ENCODE results near the gene GLDC.
"Not testable (repeated sequence)": the region's sequence is repeated elsewhere in the genome, so short reads cannot be mapped to it uniquely, and the experiment has no call there.

Gene GLDC

GRCh38 chr9:6551136-6551535 is 94.4 kb downstream of the GLDC start:
- Histone ChIP-seq H3K9ac (ENCODE audit: low read length in 2 of 2) (no peak overlapping the region), H3K4me1 (ENCODE audit: control insufficient read depth, insufficient read depth, low read length) (peaks cover 3% of the 10 kb centered on the region), H3K27me3 (ENCODE audit: control insufficient read depth in 1 of 2, insufficient read depth in 2 of 2, low read length in 2 of 2) (no peaks in the 10 kb centered on the region), H3K9me3 (ENCODE audit: control insufficient read depth in 2 of 2, low read length in 2 of 2) (no peaks in the 10 kb centered on the region), H3K36me3 (ENCODE audit: control insufficient read depth in 2 of 2, insufficient read depth in 2 of 2, low read length in 2 of 2) (no peaks in the 10 kb centered on the region), H3K4me3 (ENCODE audit: low read length in 2 of 2) (no peak overlapping the region), H3K27ac (ENCODE audit: low read length) (no peak overlapping the region)

- Histone ChIP-seq H3K4me1 (ENCODE audit: control insufficient read depth, insufficient read depth, low read length) (peaks cover 3% of the 10 kb centered on the region), H3K9ac (ENCODE audit: low read length in 2 of 2) (no peak overlapping the region), H3K27me3 (ENCODE audit: control insufficient read depth in 1 of 2, insufficient read depth in 2 of 2, low read length in 2 of 2) (no peaks in the 10 kb centered on the region), H3K27ac (ENCODE audit: low read length) (no peak overlapping the region), H3K4me3 (ENCODE audit: low read length in 2 of 2) (no peak overlapping the region), H3K9me3 (ENCODE audit: control insufficient read depth in 2 of 2, low read length in 2 of 2) (no peaks in the 10 kb centered on the region), H3K36me3 (ENCODE audit: control insufficient read depth in 2 of 2, insufficient read depth in 2 of 2, low read length in 2 of 2) (no peaks in the 10 kb centered on the region)
Observed at GRCh38 chr9:6549106-6549800, 96.3 kb downstream of the GLDC start.

GRCh38 chr9:6545017-6545691 is 100.4 kb downstream of the GLDC start:
- Histone ChIP-seq H3K36me3 (ENCODE audit: control insufficient read depth in 2 of 2, insufficient read depth in 2 of 2, low read length in 2 of 2) (no peaks in the 10 kb centered on the region), H3K27ac (ENCODE audit: low read length) (no peak overlapping the region), H3K9me3 (ENCODE audit: control insufficient read depth in 2 of 2, low read length in 2 of 2) (no peaks in the 10 kb centered on the region), H3K4me3 (ENCODE audit: low read length in 2 of 2) (no peak overlapping the region), H3K9ac (ENCODE audit: low read length in 2 of 2) (no peak overlapping the region), H3K27me3 (ENCODE audit: control insufficient read depth in 1 of 2, insufficient read depth in 2 of 2, low read length in 2 of 2) (no peaks in the 10 kb centered on the region), H3K4me1 (ENCODE audit: control insufficient read depth, insufficient read depth, low read length) (no peaks in the 10 kb centered on the region)

GRCh38 chr9:6543204-6543603 is 102.3 kb downstream of the GLDC start:
- Histone ChIP-seq H3K4me3 (ENCODE audit: low read length in 2 of 2) (no peak overlapping the region), H3K4me1 (ENCODE audit: control insufficient read depth, insufficient read depth, low read length) (no peaks in the 10 kb centered on the region), H3K9me3 (ENCODE audit: control insufficient read depth in 2 of 2, low read length in 2 of 2) (no peaks in the 10 kb centered on the region), H3K9ac (ENCODE audit: low read length in 2 of 2) (no peak overlapping the region), H3K27ac (ENCODE audit: low read length) (no peak overlapping the region), H3K36me3 (ENCODE audit: control insufficient read depth in 2 of 2, insufficient read depth in 2 of 2, low read length in 2 of 2) (no peaks in the 10 kb centered on the region), H3K27me3 (ENCODE audit: control insufficient read depth in 1 of 2, insufficient read depth in 2 of 2, low read length in 2 of 2) (no peaks in the 10 kb centered on the region)

- H3K4me3 ChIP-seq (ENCODE audit: low read length in 2 of 2); H3K27ac ChIP-seq (ENCODE audit: low read length); H3K36me3 ChIP-seq (ENCODE audit: control insufficient read depth in 2 of 2, insufficient read depth in 2 of 2, low read length in 2 of 2); H3K4me1 ChIP-seq (ENCODE audit: control insufficient read depth, insufficient read depth, low read length); H3K27me3 ChIP-seq (ENCODE audit: control insufficient read depth in 1 of 2, insufficient read depth in 2 of 2, low read length in 2 of 2); H3K9ac ChIP-seq (ENCODE audit: low read length in 2 of 2); H3K9me3 ChIP-seq (ENCODE audit: control insufficient read depth in 2 of 2, low read length in 2 of 2): not testable (repeated sequence)
Observed at GRCh38 chr9:6542617-6543016, 102.9 kb downstream of the GLDC start.

- no peaks in the 10 kb centered on the region for H3K9me3 ChIP-seq (ENCODE audit: control insufficient read depth in 2 of 2, low read length in 2 of 2)
- H3K27me3 ChIP-seq (ENCODE audit: control insufficient read depth in 1 of 2, insufficient read depth in 2 of 2, low read length in 2 of 2): no peaks in the 10 kb centered on the region
- no peak overlapping the region for H3K9ac ChIP-seq (ENCODE audit: low read length in 2 of 2)
- no peak overlapping the region for H3K27ac ChIP-seq (ENCODE audit: low read length)
- no peak overlapping the region for H3K4me3 ChIP-seq (ENCODE audit: low read length in 2 of 2)
- H3K4me1 ChIP-seq (ENCODE audit: control insufficient read depth, insufficient read depth, low read length): no peaks in the 10 kb centered on the region
- no peaks in the 10 kb centered on the region for H3K36me3 ChIP-seq (ENCODE audit: control insufficient read depth in 2 of 2, insufficient read depth in 2 of 2, low read length in 2 of 2)
Observed at GRCh38 chr9:6538666-6539071, 106.9 kb downstream of the GLDC start.

GRCh38 chr9:6535594-6535993 is 109.9 kb downstream of the GLDC start:
- Histone ChIP-seq H3K27ac (ENCODE audit: low read length) (no peak overlapping the region), H3K9ac (ENCODE audit: low read length in 2 of 2) (no peak overlapping the region), H3K9me3 (ENCODE audit: control insufficient read depth in 2 of 2, low read length in 2 of 2) (no peaks in the 10 kb centered on the region), H3K4me1 (ENCODE audit: control insufficient read depth, insufficient read depth, low read length) (no peaks in the 10 kb centered on the region), H3K4me3 (ENCODE audit: low read length in 2 of 2) (no peak overlapping the region), H3K27me3 (ENCODE audit: control insufficient read depth in 1 of 2, insufficient read depth in 2 of 2, low read length in 2 of 2) (no peaks in the 10 kb centered on the region), H3K36me3 (ENCODE audit: control insufficient read depth in 2 of 2, insufficient read depth in 2 of 2, low read length in 2 of 2) (no peaks in the 10 kb centered on the region)

- H3K36me3 ChIP-seq (ENCODE audit: control insufficient read depth in 2 of 2, insufficient read depth in 2 of 2, low read length in 2 of 2): no peaks in the 10 kb centered on the region
- peaks cover 0 to 2% of the 10 kb centered on the region in 2 donors for H3K9me3 ChIP-seq (ENCODE audit: control insufficient read depth in 2 of 2, low read length in 2 of 2)
- no peaks in the 10 kb centered on the region for H3K27me3 ChIP-seq (ENCODE audit: control insufficient read depth in 1 of 2, insufficient read depth in 2 of 2, low read length in 2 of 2)
- no peak overlapping the region for H3K9ac ChIP-seq (ENCODE audit: low read length in 2 of 2)
- no peak overlapping the region for H3K4me3 ChIP-seq (ENCODE audit: low read length in 2 of 2)
- no peak overlapping the region for H3K27ac ChIP-seq (ENCODE audit: low read length)
- H3K4me1 ChIP-seq (ENCODE audit: control insufficient read depth, insufficient read depth, low read length): no peaks in the 10 kb centered on the region
Observed at GRCh38 chr9:6525326-6526045, 120.0 kb downstream of the GLDC start.

- Histone ChIP-seq H3K9ac (ENCODE audit: low read length in 2 of 2) (no peak overlapping the region), H3K4me1 (ENCODE audit: control insufficient read depth, insufficient read depth, low read length) (no peaks in the 10 kb centered on the region), H3K27ac (ENCODE audit: low read length) (no peak overlapping the region), H3K4me3 (ENCODE audit: low read length in 2 of 2) (no peak overlapping the region), H3K36me3 (ENCODE audit: control insufficient read depth in 2 of 2, insufficient read depth in 2 of 2, low read length in 2 of 2) (no peaks in the 10 kb centered on the region), H3K9me3 (ENCODE audit: control insufficient read depth in 2 of 2, low read length in 2 of 2) (peaks cover 0 to 2% of the 10 kb centered on the region in 2 donors), H3K27me3 (ENCODE audit: control insufficient read depth in 1 of 2, insufficient read depth in 2 of 2, low read length in 2 of 2) (no peaks in the 10 kb centered on the region)
Observed at GRCh38 chr9:6522263-6522662, 123.3 kb downstream of the GLDC start.

GRCh38 chr9:6512085-6512657 is 133.4 kb downstream of the GLDC start:
- H3K9me3 ChIP-seq (ENCODE audit: control insufficient read depth in 2 of 2, low read length in 2 of 2): no peaks in the 10 kb centered on the region
- H3K27me3 ChIP-seq (ENCODE audit: control insufficient read depth in 1 of 2, insufficient read depth in 2 of 2, low read length in 2 of 2): no peaks in the 10 kb centered on the region
- H3K36me3 ChIP-seq (ENCODE audit: control insufficient read depth in 2 of 2, insufficient read depth in 2 of 2, low read length in 2 of 2): peaks cover 7 to 16% of the 10 kb centered on the region in 2 donors
- H3K4me1 ChIP-seq (ENCODE audit: control insufficient read depth, insufficient read depth, low read length): no peaks in the 10 kb centered on the region
- no peak overlapping the region for H3K9ac ChIP-seq (ENCODE audit: low read length in 2 of 2)
- no peak overlapping the region for H3K4me3 ChIP-seq (ENCODE audit: low read length in 2 of 2)
- no peak overlapping the region for H3K27ac ChIP-seq (ENCODE audit: low read length)
